CD14-positive monocyte (primary cell): ENCODE measurements around the gene PPP1R2. TPM values are rescaled to one million over a fixed set of nuclear protein-coding genes. Genes with fewer than 3 reads are reported as not detected.

Source experiments
- DNase-seq, 3 donors: peaks; one replicate each; pipeline ENCODE4 v3.0.0-alpha.2; 2011 to 2022
- H2AFZ ChIP-seq: 2 replicates; pipeline ENCODE4 v1.6.0; 2012; ENCODE audit warnings: mild to moderate bottlenecking, low read depth, low read length, inconsistent platforms; ENCODE audit not compliant: insufficient read depth, poor library complexity, severe bottlenecking
- H3K27ac ChIP-seq, 2 donors: 1 replicate in 1 of 2; 2 replicates in 1 of 2; pipeline ENCODE4 v1.5.1; 2012 to 2013; ENCODE audit warnings: low read length in 2 of 2, control low read depth in 1 of 2, inconsistent platforms in 1 of 2, low read depth in 1 of 2, mild to moderate bottlenecking in 1 of 2
- H3K27me3 ChIP-seq, 2 donors: one replicate each; pipeline versions ENCODE4 v1.6.0 to v1.6.1; 2011 to 2013; ENCODE audit warnings: low read length in 2 of 2; ENCODE audit not compliant: control insufficient read depth in 2 of 2, insufficient read depth in 2 of 2
- H3K36me3 ChIP-seq, 2 donors: replicated peaks in 1 of 2; 1 replicate in 1 of 2; 2 replicates in 1 of 2; pipeline versions ENCODE4 v1.5.1 to v1.6.1; 2012 to 2013; ENCODE audit warnings: low read length in 2 of 2, control low read depth in 1 of 2, inconsistent platforms in 1 of 2, mild to moderate bottlenecking in 1 of 2; ENCODE audit not compliant: insufficient read depth in 2 of 2, control insufficient read depth in 1 of 2
- H3K4me1 ChIP-seq, 2 donors: 1 replicate in 1 of 2; 2 replicates in 1 of 2; pipeline versions ENCODE4 v1.5.1 to v1.6.1; 2012 to 2013; ENCODE audit warnings: low read length in 2 of 2, control low read depth in 1 of 2, inconsistent platforms in 1 of 2, mild to moderate bottlenecking in 1 of 2, moderate library complexity in 1 of 2; ENCODE audit not compliant: insufficient read depth in 2 of 2, control insufficient read depth in 1 of 2
- H3K4me2 ChIP-seq: replicated peaks from 2 replicates; pipeline ENCODE3; 2012; ENCODE audit warnings: low read length, moderate library complexity, mild to moderate bottlenecking; ENCODE audit not compliant: poor library complexity, severe bottlenecking; ENCODE audit errors: extremely low read depth
- H3K4me3 ChIP-seq, 3 experiments: fragments of 200-600 bp in 1 of 3; sonication (generic) in 1 of 3; replicated peaks in 1 of 3; 1 replicate in 2 of 3; 2 replicates in 1 of 3; pipeline ENCODE4 v1.5.1; 2011 to 2013; ENCODE audit warnings: low read length in 3 of 3, mild to moderate bottlenecking in 3 of 3, control low read depth in 2 of 3, low read depth in 2 of 3, inconsistent platforms in 1 of 3, moderate library complexity in 1 of 3
- H3K79me2 ChIP-seq: 2 replicates; pipeline ENCODE4 v1.6.0; 2012; ENCODE audit warnings: mild to moderate bottlenecking, control low read depth, inconsistent platforms, low read length, moderate library complexity; ENCODE audit not compliant: insufficient read depth
- H3K9ac ChIP-seq: 2 replicates; pipeline ENCODE4 v1.6.0; 2017; ENCODE audit warnings: low read length, mild to moderate bottlenecking; ENCODE audit not compliant: insufficient read depth, poor library complexity, severe bottlenecking
- H3K9me3 ChIP-seq, 2 donors: replicated peaks in 1 of 2; 1 replicate in 1 of 2; 2 replicates in 1 of 2; pipeline versions ENCODE4 v1.5.1 to v1.6.1; 2012 to 2013; ENCODE audit warnings: low read length in 2 of 2, control low read depth in 1 of 2; ENCODE audit not compliant: control insufficient read depth in 1 of 2, insufficient read depth in 1 of 2
- H4K20me1 ChIP-seq: 2 replicates; pipeline ENCODE4 v1.6.0; 2012; ENCODE audit warnings: mild to moderate bottlenecking, low read length, control low read depth, moderate library complexity; ENCODE audit not compliant: insufficient read depth
- H3K27ac Mint-ChIP-seq, 7 donors: one replicate each; pipeline ENCODE4 v1.8.0; 2020; ENCODE audit warnings: mild to moderate bottlenecking in 7 of 7, mixed read lengths in 7 of 7, moderate library complexity in 6 of 7, inconsistent platforms in 2 of 7
- H3K27me3 Mint-ChIP-seq, 3 donors: one replicate each; pipeline ENCODE4 v1.8.0; 2021 to 2022; ENCODE audit warnings: low read depth in 3 of 3, mild to moderate bottlenecking in 3 of 3, mixed read lengths in 3 of 3, moderate library complexity in 3 of 3, inconsistent platforms in 1 of 3
- H3K36me3 Mint-ChIP-seq, 2 donors: one replicate each; pipeline ENCODE4 v1.8.0; 2020; ENCODE audit warnings: mixed read lengths in 2 of 2, inconsistent platforms in 1 of 2, mild to moderate bottlenecking in 1 of 2
- H3K4me1 Mint-ChIP-seq: one replicate; pipeline ENCODE4 v1.8.0; 2020; ENCODE audit warnings: mild to moderate bottlenecking, mixed read lengths
- H3K4me3 Mint-ChIP-seq, 2 donors: one replicate each; pipeline ENCODE4 v1.8.0; 2020; ENCODE audit warnings: mild to moderate bottlenecking in 2 of 2, mixed read lengths in 2 of 2, moderate library complexity in 1 of 2
- H3K9me3 Mint-ChIP-seq, 7 donors: one replicate each; pipeline ENCODE4 v1.8.0; 2020 to 2022; ENCODE audit warnings: mixed read lengths in 7 of 7, mild to moderate bottlenecking in 6 of 7, moderate library complexity in 6 of 7, inconsistent platforms in 2 of 7
- WGBS: methylation state at CpG from one replicate; pipeline ENCODE4 v1.1.5; 2013; ENCODE audit warnings: missing lambda C conversion rate; ENCODE audit not compliant: insufficient coverage; 5-methylcytosine and 5-hydroxymethylcytosine counted together
- intact Hi-C, 2 donors: fragments of 100-400 bp; cut with micrococcal nuclease; formaldehyde crosslinking; loops; one replicate each; pipeline versions ENCODE4 v1.15.0 to v1.15.1; 2023
- polyA plus RNA-seq, 3 donors: library from polyadenylated mRNA; depleted of rRNA in 1 of 3; unstranded in 2 of 3; stranded (reverse) in 1 of 3; fragments of 300-500 nt in 2 of 3; fragments of >200 nt in 1 of 3; fragmentation: Illumina TruSeq in 2 of 3; gene quantifications; 1 replicate in 2 of 3; 2 replicates in 1 of 3; pipeline ENCODE4 v1.2.3, GENCODE V29; 2012 to 2021
- TF ChIP-seq, protein P1 (sequence below): fragments of 200-600 bp; IDR thresholded peaks from one replicate; pipeline ENCODE4 v1.8.0; 2022; ENCODE audit warnings: antibody characterized with exemption, mild to moderate bottlenecking

PPP1R2 gene
- polyA plus RNA-seq, 3 donors, result 21.0 to 121 (median 118) TPM

DNA sequence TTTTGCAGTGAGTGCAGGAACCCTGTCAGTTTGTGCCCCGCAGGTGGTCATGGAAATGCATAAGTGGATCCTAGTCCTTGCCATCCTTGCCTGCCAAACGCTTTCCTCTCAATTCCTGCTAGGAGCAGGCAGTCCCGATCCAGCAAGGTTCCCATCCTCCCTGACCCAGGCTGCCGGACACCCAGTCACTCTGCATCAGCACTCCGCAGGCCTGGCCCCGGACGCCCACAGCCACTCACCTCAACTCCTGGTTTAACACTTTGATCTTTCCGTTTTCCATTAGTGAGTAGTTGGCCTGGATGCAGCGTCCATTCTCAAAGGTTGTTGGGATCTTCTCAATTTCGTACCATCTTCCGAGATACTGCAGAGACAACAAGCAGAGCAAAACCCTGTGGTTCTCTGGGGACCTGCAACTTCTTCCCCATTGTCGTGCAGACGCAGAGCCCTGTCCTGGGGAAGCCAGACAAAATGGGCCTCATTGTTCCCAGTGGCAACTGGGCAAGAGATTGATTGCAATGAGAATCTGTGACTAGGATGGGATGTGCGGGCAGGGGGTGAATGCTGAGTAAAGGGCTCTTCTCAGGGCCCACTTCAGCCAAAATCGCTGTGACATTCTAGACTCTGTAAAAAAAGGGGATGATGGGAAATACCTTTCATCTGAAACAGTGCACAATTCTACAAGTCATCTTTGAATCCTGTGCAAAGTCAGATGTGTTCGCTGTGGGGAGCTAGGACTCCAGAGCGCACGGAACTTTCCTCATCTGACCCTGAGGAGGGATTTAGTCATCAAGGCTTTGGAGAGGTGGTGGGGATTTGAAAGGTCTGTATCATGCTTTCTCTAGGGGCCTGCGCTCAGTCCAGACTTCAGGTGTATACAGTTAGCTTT is 30.7 kb upstream of the PPP1R2 start:
- Histone ChIP-seq H2AFZ (no peak overlapping the region), H4K20me1 (no peaks in the 10 kb centered on the region), H3K27me3 (peaks cover 0 to 7% of the 10 kb centered on the region in 2 donors), H3K4me2 (no peak overlapping the region), H3K4me3 (no peak overlapping the region), H3K4me1 (no peaks in the 10 kb centered on the region), H3K9ac (no peak overlapping the region), H3K36me3 (no peaks in the 10 kb centered on the region), H3K9me3 (no peaks in the 10 kb centered on the region), H3K27ac (no peak overlapping the region), H3K79me2 (no peaks in the 10 kb centered on the region)
- H3K27ac Mint-ChIP-seq, result no peak overlapping the region
- WGBS, result 98% methylated on average over 14 of the region's 19 CpGs
- TF ChIP-seq, protein P1, sequence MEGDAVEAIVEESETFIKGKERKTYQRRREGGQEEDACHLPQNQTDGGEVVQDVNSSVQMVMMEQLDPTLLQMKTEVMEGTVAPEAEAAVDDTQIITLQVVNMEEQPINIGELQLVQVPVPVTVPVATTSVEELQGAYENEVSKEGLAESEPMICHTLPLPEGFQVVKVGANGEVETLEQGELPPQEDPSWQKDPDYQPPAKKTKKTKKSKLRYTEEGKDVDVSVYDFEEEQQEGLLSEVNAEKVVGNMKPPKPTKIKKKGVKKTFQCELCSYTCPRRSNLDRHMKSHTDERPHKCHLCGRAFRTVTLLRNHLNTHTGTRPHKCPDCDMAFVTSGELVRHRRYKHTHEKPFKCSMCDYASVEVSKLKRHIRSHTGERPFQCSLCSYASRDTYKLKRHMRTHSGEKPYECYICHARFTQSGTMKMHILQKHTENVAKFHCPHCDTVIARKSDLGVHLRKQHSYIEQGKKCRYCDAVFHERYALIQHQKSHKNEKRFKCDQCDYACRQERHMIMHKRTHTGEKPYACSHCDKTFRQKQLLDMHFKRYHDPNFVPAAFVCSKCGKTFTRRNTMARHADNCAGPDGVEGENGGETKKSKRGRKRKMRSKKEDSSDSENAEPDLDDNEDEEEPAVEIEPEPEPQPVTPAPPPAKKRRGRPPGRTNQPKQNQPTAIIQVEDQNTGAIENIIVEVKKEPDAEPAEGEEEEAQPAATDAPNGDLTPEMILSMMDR, result no peak
- peaks cover 11% of the 10 kb centered on the region for H3K4me1 Mint-ChIP-seq
- H3K27me3 Mint-ChIP-seq, result peaks cover 10 to 19% (median 15%) of the 10 kb centered on the region in 3 donors
- peaks cover 0 to 4% (median 0%) of the 10 kb centered on the region in 7 donors for H3K9me3 Mint-ChIP-seq
- no peak overlapping the region for H3K4me3 Mint-ChIP-seq
- no peaks in the 10 kb centered on the region for H3K36me3 Mint-ChIP-seq
- no peak for DNase-seq
- intact Hi-C loops, result no loop called here

DNA sequence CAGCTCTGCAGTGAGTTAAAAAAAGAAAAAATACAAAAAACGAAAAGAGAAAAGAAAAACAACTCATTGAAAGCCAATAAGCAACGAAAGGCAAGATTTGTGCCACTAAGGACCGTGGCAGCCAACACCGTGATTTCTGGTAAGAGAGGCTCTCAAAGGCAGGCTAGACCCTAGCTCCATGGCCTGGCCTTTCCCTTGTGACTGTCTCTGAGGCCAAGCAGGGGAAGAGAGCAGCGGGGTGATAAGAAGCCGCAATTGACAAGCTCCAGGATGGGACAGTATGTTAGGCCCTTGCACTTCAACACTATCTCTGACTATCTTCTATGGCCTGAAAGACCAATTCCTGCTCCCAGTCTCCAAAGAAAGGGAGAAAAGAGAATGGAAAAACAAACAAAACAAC is 28.2 kb upstream of the PPP1R2 start:
- H3K9me3 Mint-ChIP-seq, result peaks cover 0 to 4% (median 0%) of the 10 kb centered on the region in 7 donors
- intact Hi-C loops, result no loop called here
- H3K4me2 ChIP-seq, result no peak overlapping the region
- no peaks in the 10 kb centered on the region for H3K36me3 Mint-ChIP-seq
- H3K4me1 Mint-ChIP-seq, result peaks cover 10% of the 10 kb centered on the region
- H2AFZ ChIP-seq, result no peak overlapping the region
- no peak overlapping the region for H3K4me3 Mint-ChIP-seq
- peaks cover 10 to 22% (median 11%) of the 10 kb centered on the region in 3 donors for H3K27me3 Mint-ChIP-seq
- no peaks in the 10 kb centered on the region for H3K79me2 ChIP-seq
- no peak overlapping the region for H3K9ac ChIP-seq
- no peak for DNase-seq
- no peaks in the 10 kb centered on the region for H3K36me3 ChIP-seq
- TF ChIP-seq, protein P1, result no peak
- no peak overlapping the region for H3K27ac ChIP-seq
- no peak overlapping the region for H3K4me3 ChIP-seq
- H3K4me1 ChIP-seq, result no peaks in the 10 kb centered on the region
- peaks cover 3 to 4% of the 10 kb centered on the region in 2 donors for H3K27me3 ChIP-seq
- H4K20me1 ChIP-seq, result no peaks in the 10 kb centered on the region
- WGBS, result 94% methylated on average over 4 of the region's 6 CpGs
- H3K9me3 ChIP-seq, result no peaks in the 10 kb centered on the region
- H3K27ac Mint-ChIP-seq, result no peak overlapping the region
